Fibroblast of skin of back (primary cell): ENCODE data around the gene RPL39L.

Experiments used
- DNase-seq: peaks from one replicate; pipeline ENCODE4 v3.0.0-alpha.2; 2013

The RPL39L gene

GRCh38 chr3:187093320-187093719 lies 46.0 kb downstream of the RPL39L start:
- no peak for DNase-seq

GRCh38 chr3:187088701-187089100 lies 50.6 kb downstream of the RPL39L start:
- DNase-seq = no peak

GRCh38 chr3:187086831-187087230 lies 52.5 kb downstream of the RPL39L start:
- DNase-seq = no peak

GRCh38 chr3:187085933-187086332 lies 53.4 kb downstream of the RPL39L start:
- DNase-seq = no peak

GRCh38 chr3:187085021-187085666 lies 54.2 kb downstream of the RPL39L start:
- DNase-seq = no peak

- no peak for DNase-seq
These were observed 54.7 kb downstream of the RPL39L start for GRCh38 chr3:187084580-187084979.

- DNase-seq = no peak
These were observed 55.2 kb downstream of the RPL39L start for GRCh38 chr3:187084126-187084525.

GRCh38 chr3:187082758-187083375 lies 56.4 kb downstream of the RPL39L start:
- no peak for DNase-seq

- DNase-seq = no peak
These were observed 58.4 kb downstream of the RPL39L start for GRCh38 chr3:187080799-187081450.

GRCh38 chr3:187079090-187080022 lies 59.9 kb downstream of the RPL39L start:
- no peak for DNase-seq

- no peak for DNase-seq
These were observed 61.8 kb downstream of the RPL39L start for GRCh38 chr3:187077537-187077936.

GRCh38 chr3:187077085-187077484 lies 62.2 kb downstream of the RPL39L start:
- DNase-seq = no peak

GRCh38 chr3:187076297-187076696 lies 63.0 kb downstream of the RPL39L start:
- no peak for DNase-seq

- no peak for DNase-seq
These were observed 64.5 kb downstream of the RPL39L start for GRCh38 chr3:187074846-187075245.

GRCh38 chr3:187073581-187074098 lies 65.7 kb downstream of the RPL39L start:
- DNase-seq = no peak

- DNase-seq = no peak
These were observed 66.8 kb downstream of the RPL39L start for GRCh38 chr3:187072511-187072910.

- no peak for DNase-seq
These were observed 67.2 kb downstream of the RPL39L start for GRCh38 chr3:187072102-187072501.
